ENCODE measurements around the gene TENM3.

DNA sequence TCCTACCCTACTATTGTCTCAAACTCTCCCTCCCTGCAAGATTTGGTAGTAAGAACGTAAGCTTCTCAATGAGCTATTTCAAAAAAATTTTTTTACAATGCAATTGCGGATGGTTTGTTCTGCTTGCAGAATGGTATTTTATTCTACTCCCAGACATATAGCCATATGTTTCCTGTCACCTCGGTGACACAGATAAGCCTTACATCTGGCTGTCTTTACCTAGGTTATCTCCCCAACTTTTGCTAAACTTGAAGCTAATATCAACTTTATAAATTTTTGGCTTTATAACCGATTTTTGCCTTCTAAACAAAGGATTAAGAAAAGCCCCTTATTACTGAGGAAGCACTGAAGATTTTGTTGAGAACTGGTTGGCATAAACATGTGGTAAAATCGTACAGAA is 331.5 kb downstream of the TENM3 start:
- TF ChIP-seq FOXK1 (CRISPR knock-in tag; IDR thresholded peaks at IDR 0.05) (no peak), JUN (CRISPR knock-in tag; IDR thresholded peaks at IDR 0.05) (no peak), SP1 (CRISPR knock-in tag; conservative IDR thresholded peaks at IDR 0.05) (no peak)
- TF ChIP-seq, protein P1, sequence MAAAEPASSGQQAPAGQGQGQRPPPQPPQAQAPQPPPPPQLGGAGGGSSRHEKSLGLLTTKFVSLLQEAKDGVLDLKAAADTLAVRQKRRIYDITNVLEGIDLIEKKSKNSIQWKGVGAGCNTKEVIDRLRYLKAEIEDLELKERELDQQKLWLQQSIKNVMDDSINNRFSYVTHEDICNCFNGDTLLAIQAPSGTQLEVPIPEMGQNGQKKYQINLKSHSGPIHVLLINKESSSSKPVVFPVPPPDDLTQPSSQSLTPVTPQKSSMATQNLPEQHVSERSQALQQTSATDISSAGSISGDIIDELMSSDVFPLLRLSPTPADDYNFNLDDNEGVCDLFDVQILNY (CRISPR knock-in tag; IDR thresholded peaks at IDR 0.05) = no peak
- TF ChIP-seq, protein P2, sequence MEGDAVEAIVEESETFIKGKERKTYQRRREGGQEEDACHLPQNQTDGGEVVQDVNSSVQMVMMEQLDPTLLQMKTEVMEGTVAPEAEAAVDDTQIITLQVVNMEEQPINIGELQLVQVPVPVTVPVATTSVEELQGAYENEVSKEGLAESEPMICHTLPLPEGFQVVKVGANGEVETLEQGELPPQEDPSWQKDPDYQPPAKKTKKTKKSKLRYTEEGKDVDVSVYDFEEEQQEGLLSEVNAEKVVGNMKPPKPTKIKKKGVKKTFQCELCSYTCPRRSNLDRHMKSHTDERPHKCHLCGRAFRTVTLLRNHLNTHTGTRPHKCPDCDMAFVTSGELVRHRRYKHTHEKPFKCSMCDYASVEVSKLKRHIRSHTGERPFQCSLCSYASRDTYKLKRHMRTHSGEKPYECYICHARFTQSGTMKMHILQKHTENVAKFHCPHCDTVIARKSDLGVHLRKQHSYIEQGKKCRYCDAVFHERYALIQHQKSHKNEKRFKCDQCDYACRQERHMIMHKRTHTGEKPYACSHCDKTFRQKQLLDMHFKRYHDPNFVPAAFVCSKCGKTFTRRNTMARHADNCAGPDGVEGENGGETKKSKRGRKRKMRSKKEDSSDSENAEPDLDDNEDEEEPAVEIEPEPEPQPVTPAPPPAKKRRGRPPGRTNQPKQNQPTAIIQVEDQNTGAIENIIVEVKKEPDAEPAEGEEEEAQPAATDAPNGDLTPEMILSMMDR (IDR thresholded peaks at IDR 0.05) = no peak
